SK-N-MC (cell line): ENCODE data around the gene JMJD1C.
"Not testable (repeated sequence)": the region's sequence is repeated elsewhere in the genome, so short reads cannot be mapped to it uniquely, and the experiment has no call there.

Experiments used
- DNase-seq: peaks from one replicate; pipeline ENCODE4 v3.0.0-alpha.2; 2011; ENCODE audit warnings: low read depth, low spot score
- H3K27ac ChIP-seq: fragments of 200-600 bp; sonication (generic); 2 replicates; pipeline ENCODE4 v1.5.1; 2016; ENCODE audit warnings: mixed run types
- H3K36me3 ChIP-seq: fragments of 200-600 bp; sonication (generic); 2 replicates; pipeline ENCODE4 v1.6.1; 2017; ENCODE audit warnings: antibody characterized with exemption, low read length, mixed read lengths; ENCODE audit not compliant: insufficient read depth
- H3K4me3 ChIP-seq: fragments of 200-600 bp; sonication (generic); 2 replicates; pipeline ENCODE4 v1.5.1; 2016
- H3K9ac ChIP-seq: fragments of 200-600 bp; sonication (generic); 2 replicates; pipeline ENCODE4 v1.8.0; 2017; ENCODE audit warnings: mixed run types, mixed read lengths; ENCODE audit not compliant: insufficient read length
- H3K9me3 ChIP-seq: fragments of 200-600 bp; sonication (generic); 2 replicates; pipeline ENCODE4 v1.6.1; 2017; ENCODE audit warnings: low read depth, mild to moderate bottlenecking, antibody characterized with exemption, low read length, moderate library complexity, mixed read lengths
- EZH2 ChIP-seq: fragments of 200-600 bp; sonication (generic); IDR thresholded peaks from one replicate; pipeline ENCODE4 v1.6.1; 2017; ENCODE audit warnings: antibody characterized with exemption
- FOXP2 ChIP-seq: optimal IDR thresholded peaks from 2 replicates; pipeline ENCODE3; 2011; ENCODE audit warnings: mild to moderate bottlenecking, moderate library complexity; ENCODE audit not compliant: insufficient read depth; ENCODE audit errors: extremely low read length, control extremely low read depth
- POLR2AphosphoS5 ChIP-seq: IDR thresholded peaks from 2 replicates; pipeline ENCODE4 v1.6.1; 2012; ENCODE audit warnings: mild to moderate bottlenecking, low read depth, low read length, borderline replicate concordance

JMJD1C gene

GRCh38 chr10:63304146-63304545, 161.6 kb downstream of the JMJD1C start:
- H3K27ac ChIP-seq, result no peak overlapping the region
- no peak for TF ChIP-seq EZH2
- H3K4me3 ChIP-seq, result no peak overlapping the region
- no peak for DNase-seq
- H3K36me3 ChIP-seq, result no peaks in the 10 kb centered on the region
- H3K9ac ChIP-seq, result no peak overlapping the region
- no peaks in the 10 kb centered on the region for H3K9me3 ChIP-seq

- H3K9me3 ChIP-seq, result no peaks in the 10 kb centered on the region
- TF ChIP-seq FOXP2, result no peak
- TF ChIP-seq EZH2, result no peak
- no peak for TF ChIP-seq POLR2AphosphoS5
- H3K9ac ChIP-seq, result no peak overlapping the region
- H3K27ac ChIP-seq, result no peak overlapping the region
- no peak for DNase-seq
- no peaks in the 10 kb centered on the region for H3K36me3 ChIP-seq
- H3K4me3 ChIP-seq, result no peak overlapping the region
Measured at GRCh38 chr10:63300801-63301200, 165.0 kb downstream of the JMJD1C start.

GRCh38 chr10:63297941-63298340, 167.8 kb downstream of the JMJD1C start:
- Histone ChIP-seq H3K9ac (no peak overlapping the region), H3K4me3 (no peak overlapping the region), H3K36me3 (no peaks in the 10 kb centered on the region), H3K27ac (no peak overlapping the region), H3K9me3 (no peaks in the 10 kb centered on the region)
- TF ChIP-seq POLR2AphosphoS5, result no peak
- TF ChIP-seq FOXP2, result no peak
- TF ChIP-seq EZH2, result no peak
- no peak for DNase-seq

GRCh38 chr10:63294781-63295180, 171.0 kb downstream of the JMJD1C start:
- Histone ChIP-seq H3K9ac (no peak overlapping the region), H3K9me3 (no peaks in the 10 kb centered on the region), H3K36me3 (no peaks in the 10 kb centered on the region), H3K27ac (no peak overlapping the region), H3K4me3 (no peak overlapping the region)
- no peak for TF ChIP-seq POLR2AphosphoS5
- no peak for TF ChIP-seq EZH2
- no peak for TF ChIP-seq FOXP2
- DNase-seq, result no peak

- DNase-seq, H3K27ac ChIP-seq, H3K36me3 ChIP-seq, H3K4me3 ChIP-seq, H3K9me3 ChIP-seq, H3K9ac ChIP-seq: not testable (repeated sequence)
Measured at GRCh38 chr10:63292847-63293246, 172.9 kb downstream of the JMJD1C start.

- Histone ChIP-seq H3K9me3 (no peaks in the 10 kb centered on the region), H3K36me3 (no peaks in the 10 kb centered on the region), H3K4me3 (no peak overlapping the region), H3K9ac (no peak overlapping the region), H3K27ac (no peak overlapping the region)
- TF ChIP-seq POLR2AphosphoS5 (no peak), EZH2 (no peak), FOXP2 (no peak)
- DNase-seq, result no peak
Measured at GRCh38 chr10:63288170-63288569, 177.6 kb downstream of the JMJD1C start.

- H3K4me3 ChIP-seq, result no peak overlapping the region
- H3K27ac ChIP-seq, result no peak overlapping the region
- no peaks in the 10 kb centered on the region for H3K36me3 ChIP-seq
- no peak for TF ChIP-seq POLR2AphosphoS5
- TF ChIP-seq FOXP2, result no peak
- TF ChIP-seq EZH2, result no peak
- H3K9ac ChIP-seq, result no peak overlapping the region
- DNase-seq, result no peak
- H3K9me3 ChIP-seq, result no peaks in the 10 kb centered on the region
Measured at GRCh38 chr10:63286754-63287264, 179.0 kb downstream of the JMJD1C start.

- H3K4me3 ChIP-seq, result no peak overlapping the region
Measured at GRCh38 chr10:63286340-63286739, 179.4 kb downstream of the JMJD1C start.

GRCh38 chr10:63283901-63284300, 181.9 kb downstream of the JMJD1C start:
- DNase-seq, H3K9me3 ChIP-seq, H3K27ac ChIP-seq, H3K9ac ChIP-seq, H3K4me3 ChIP-seq, H3K36me3 ChIP-seq: not testable (repeated sequence)

More at GRCh38 chr10:63286340-63286739, 179.4 kb downstream of the JMJD1C start:
- no peak for DNase-seq
- Histone ChIP-seq H3K9ac (no peak overlapping the region), H3K9me3 (no peaks in the 10 kb centered on the region), H3K27ac (no peak overlapping the region), H3K36me3 (no peaks in the 10 kb centered on the region)
- no peak for TF ChIP-seq POLR2AphosphoS5
- no peak for TF ChIP-seq EZH2
- no peak for TF ChIP-seq FOXP2

GRCh38 chr10:63283093-63283492, 182.7 kb downstream of the JMJD1C start:
- no peak for TF ChIP-seq EZH2
- TF ChIP-seq FOXP2, result no peak
- no peak for TF ChIP-seq POLR2AphosphoS5
- no peak overlapping the region for H3K4me3 ChIP-seq
- DNase-seq, result no peak

More at GRCh38 chr10:63283093-63283492, 182.7 kb downstream of the JMJD1C start:
- H3K27ac ChIP-seq, result no peak overlapping the region
- H3K36me3 ChIP-seq, result no peaks in the 10 kb centered on the region
- H3K9me3 ChIP-seq, result no peaks in the 10 kb centered on the region
- no peak overlapping the region for H3K9ac ChIP-seq
